ENCODE measurements around the gene PAPPA. TPM values are rescaled to one million over a fixed set of nuclear protein-coding genes. Genes with fewer than 3 reads are reported as not detected.

Gene PAPPA
- total and polyA plus RNA-seq, 8 donors: 0.45 to 11.7 (median 1.9) TPM

DNA sequence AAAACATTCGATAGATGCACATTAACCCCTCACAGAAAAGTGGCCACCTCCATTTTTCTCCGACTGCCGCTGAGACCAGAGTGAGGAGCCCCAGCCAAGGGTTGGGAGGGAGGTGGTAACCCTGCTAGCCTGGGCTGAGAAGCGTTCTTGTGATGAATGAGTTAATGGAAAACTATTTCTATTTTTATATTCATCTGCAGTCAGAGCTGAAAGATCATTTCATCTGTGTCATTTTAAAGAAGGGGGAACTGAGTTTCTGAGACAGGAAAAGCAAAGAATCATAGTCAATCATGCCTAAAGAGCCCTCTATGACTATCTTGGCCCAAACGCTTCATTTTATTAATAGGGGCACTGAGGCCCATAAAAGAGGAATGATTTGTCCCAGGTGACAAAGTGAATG, 229.5 kb downstream of the PAPPA start:
- no peaks in the 10 kb centered on the region for H3K4me1 ChIP-seq
- no peak for TF ChIP-seq EP300 (IDR thresholded peaks at IDR 0.05)
- no peak for TF ChIP-seq POLR2A (IDR thresholded peaks at IDR 0.05)
- TF ChIP-seq, protein P1, sequence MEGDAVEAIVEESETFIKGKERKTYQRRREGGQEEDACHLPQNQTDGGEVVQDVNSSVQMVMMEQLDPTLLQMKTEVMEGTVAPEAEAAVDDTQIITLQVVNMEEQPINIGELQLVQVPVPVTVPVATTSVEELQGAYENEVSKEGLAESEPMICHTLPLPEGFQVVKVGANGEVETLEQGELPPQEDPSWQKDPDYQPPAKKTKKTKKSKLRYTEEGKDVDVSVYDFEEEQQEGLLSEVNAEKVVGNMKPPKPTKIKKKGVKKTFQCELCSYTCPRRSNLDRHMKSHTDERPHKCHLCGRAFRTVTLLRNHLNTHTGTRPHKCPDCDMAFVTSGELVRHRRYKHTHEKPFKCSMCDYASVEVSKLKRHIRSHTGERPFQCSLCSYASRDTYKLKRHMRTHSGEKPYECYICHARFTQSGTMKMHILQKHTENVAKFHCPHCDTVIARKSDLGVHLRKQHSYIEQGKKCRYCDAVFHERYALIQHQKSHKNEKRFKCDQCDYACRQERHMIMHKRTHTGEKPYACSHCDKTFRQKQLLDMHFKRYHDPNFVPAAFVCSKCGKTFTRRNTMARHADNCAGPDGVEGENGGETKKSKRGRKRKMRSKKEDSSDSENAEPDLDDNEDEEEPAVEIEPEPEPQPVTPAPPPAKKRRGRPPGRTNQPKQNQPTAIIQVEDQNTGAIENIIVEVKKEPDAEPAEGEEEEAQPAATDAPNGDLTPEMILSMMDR (IDR thresholded peaks at IDR 0.05): no peak
- TF ChIP-seq POLR2AphosphoS5 (IDR thresholded peaks at IDR 0.05): no peak
- H3K36me3 ChIP-seq: peaks cover 0 to 6% (median 0%) of the 10 kb centered on the region in 4 donors
- WGBS, 5 donors: 67 to 83% (median 74%) methylated on average over 5 of the region's 5 CpGs
- no peak overlapping the region for H3K27ac ChIP-seq
- DNase-seq: no peak
- H3K4me3 ChIP-seq: no peak overlapping the region
- intact Hi-C loops (cut with DNase I; ENCODE audit: low total_unique reads): no loop called here
- H3K9me3 ChIP-seq: no peaks in the 10 kb centered on the region
- no peaks in the 10 kb centered on the region for H3K27me3 ChIP-seq

DNA sequence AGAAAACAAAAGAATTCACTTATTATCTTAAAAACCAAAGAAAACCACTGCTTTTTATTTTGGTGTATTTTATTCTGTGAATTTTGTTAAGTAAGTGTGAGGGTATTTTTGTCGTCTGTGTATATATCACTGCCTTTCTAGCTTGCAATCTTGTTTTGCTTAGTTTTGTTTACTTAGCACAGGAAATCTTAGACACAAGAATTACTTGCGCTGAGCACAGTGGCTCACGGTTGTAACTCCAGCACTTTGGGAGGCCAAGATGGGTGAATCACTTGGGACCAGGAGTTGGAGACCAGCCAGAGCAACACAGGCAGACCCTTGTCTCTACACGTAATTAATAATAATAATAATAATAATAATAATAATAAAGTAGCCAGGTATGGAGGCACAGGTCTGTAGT, 230.3 kb downstream of the PAPPA start:
- TF ChIP-seq POLR2A (IDR thresholded peaks at IDR 0.05) (no peak), POLR2AphosphoS5 (IDR thresholded peaks at IDR 0.05) (no peak), EP300 (IDR thresholded peaks at IDR 0.05) (no peak)
- TF ChIP-seq, protein P1 (IDR thresholded peaks at IDR 0.05): no peak
- Histone ChIP-seq H3K27ac (no peak overlapping the region), H3K27me3 (no peaks in the 10 kb centered on the region), H3K4me3 (no peak overlapping the region), H3K4me1 (no peaks in the 10 kb centered on the region), H3K9me3 (no peaks in the 10 kb centered on the region), H3K36me3 (peaks cover 0 to 4% (median 0%) of the 10 kb centered on the region in 4 donors)
- DNase-seq: no peak
- WGBS, 5 donors: 44 to 48% (median 46%) methylated on average over 4 of the region's 4 CpGs
- intact Hi-C loops (cut with DNase I; ENCODE audit: low total_unique reads): no loop called here

DNA sequence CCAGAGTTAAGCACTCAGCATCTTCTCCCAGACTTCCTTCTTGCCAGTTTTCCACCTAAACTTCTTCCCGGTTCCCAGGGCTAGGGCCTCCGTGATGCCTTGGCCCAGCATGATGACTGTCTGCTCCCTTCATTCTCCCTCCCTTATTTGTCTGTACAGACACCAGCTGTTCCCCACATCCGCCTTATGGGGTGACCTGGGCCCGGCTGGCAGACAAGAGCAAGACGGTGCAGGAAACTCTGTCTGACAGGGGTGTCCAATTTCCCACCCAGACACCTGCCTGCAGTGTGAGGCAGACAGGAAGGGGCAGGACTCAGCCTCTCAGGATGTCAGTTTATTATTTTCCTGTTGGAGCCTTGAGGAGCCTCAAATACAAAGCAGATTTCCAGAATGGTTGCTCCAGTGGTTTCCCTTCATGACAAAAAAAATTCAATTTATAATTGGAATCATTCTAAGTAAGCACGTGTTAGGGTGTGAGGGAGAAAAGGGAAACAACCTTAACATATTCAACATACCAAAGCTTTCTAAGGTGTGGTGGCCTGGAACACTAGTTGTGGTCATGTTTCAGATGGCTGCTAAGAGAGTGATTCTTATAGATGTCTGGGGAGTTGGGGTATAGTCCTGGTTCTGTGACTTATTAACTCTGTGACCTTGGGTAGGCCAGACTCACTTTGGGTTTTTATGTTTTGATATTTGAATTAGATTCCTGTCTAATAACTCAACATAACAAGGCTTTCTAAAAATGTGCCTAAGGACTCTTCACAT, 234.5 kb downstream of the PAPPA start:
- no peaks in the 10 kb centered on the region for H3K9me3 ChIP-seq
- DNase-seq: no peak
- intact Hi-C loops (cut with DNase I; ENCODE audit: low total_unique reads): no loop called here
- WGBS, 5 donors: 65 to 82% (median 77%) methylated on average over 6 of the region's 6 CpGs
- no peaks in the 10 kb centered on the region for H3K4me1 ChIP-seq
- no peaks in the 10 kb centered on the region for H3K27me3 ChIP-seq
- no peak overlapping the region for H3K4me3 ChIP-seq
- H3K36me3 ChIP-seq: peaks cover 0 to 14% (median 0%) of the 10 kb centered on the region in 4 donors
- TF ChIP-seq POLR2AphosphoS5 (IDR thresholded peaks at IDR 0.05) (no peak), EP300 (IDR thresholded peaks at IDR 0.05) (no peak), POLR2A (IDR thresholded peaks at IDR 0.05) (no peak)
- TF ChIP-seq, protein P1 (IDR thresholded peaks at IDR 0.05): no peak
- H3K27ac ChIP-seq: no peak overlapping the region

DNA sequence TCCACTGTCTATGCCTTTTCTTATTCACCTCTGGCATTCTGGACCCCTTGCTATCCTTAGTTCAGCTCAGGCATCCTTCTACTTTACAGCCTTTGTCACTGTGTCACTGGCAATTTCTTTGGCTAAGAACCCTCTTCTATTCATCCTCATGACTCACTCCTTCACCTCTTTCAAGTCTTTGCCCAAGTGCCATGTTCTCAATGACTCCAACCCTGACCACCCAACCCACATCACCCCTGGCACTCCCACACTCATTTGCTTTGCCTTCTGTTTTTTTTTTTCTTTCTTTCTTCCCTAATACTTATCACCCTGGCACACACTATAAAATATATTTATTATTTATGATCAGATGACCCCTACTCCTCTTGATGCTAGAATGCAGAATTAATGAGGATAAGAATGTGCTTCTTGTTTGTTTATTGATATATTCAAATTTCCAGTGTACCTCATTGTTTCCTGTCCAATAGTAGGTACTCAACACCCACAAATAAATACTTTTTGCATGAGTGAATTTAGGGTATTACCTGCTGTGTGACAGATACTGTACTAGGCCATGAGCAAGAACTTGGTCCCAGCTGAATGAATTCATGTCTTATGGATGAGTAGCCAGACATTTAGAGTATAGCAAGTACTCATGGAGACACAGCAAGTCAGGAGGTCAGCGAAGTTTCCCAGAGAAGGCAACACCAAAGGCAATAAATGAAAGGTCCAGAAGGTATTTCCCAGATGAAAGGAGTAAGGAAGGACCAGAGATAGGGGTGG, 236.1 kb downstream of the PAPPA start:
- H3K4me3 ChIP-seq: no peak overlapping the region
- H3K27me3 ChIP-seq: no peaks in the 10 kb centered on the region
- 81 to 97% (median 88%) methylated on average over 1 of the region's 1 CpG for WGBS, 5 donors
- no peaks in the 10 kb centered on the region for H3K9me3 ChIP-seq
- H3K4me1 ChIP-seq: no peaks in the 10 kb centered on the region
- TF ChIP-seq POLR2A (IDR thresholded peaks at IDR 0.05): no peak
- TF ChIP-seq EP300 (IDR thresholded peaks at IDR 0.05): no peak
- TF ChIP-seq, protein P1 (IDR thresholded peaks at IDR 0.05): no peak
- no peak for TF ChIP-seq POLR2AphosphoS5 (IDR thresholded peaks at IDR 0.05)
- intact Hi-C loops (cut with DNase I; ENCODE audit: low total_unique reads): loop anchor here (10.0 kb wide), 1 partner anchor 55 kb away; no protein-coding TSS in a partner anchor
- DNase-seq: no peak
- no peak overlapping the region for H3K27ac ChIP-seq
- peaks cover 0 to 14% (median 0%) of the 10 kb centered on the region in 4 donors for H3K36me3 ChIP-seq
